ENCODE results near the gene POGZ. TPM values are rescaled to one million over a fixed set of nuclear protein-coding genes. Genes with fewer than 3 reads are reported as not detected.

The POGZ gene
- total RNA-seq, 1 experiment from 2014 or later = 102 TPM

GRCh38 chr1:151377150-151377884, 82.0 kb downstream of the POGZ start:
- Histone ChIP-seq H3K79me2 (ENCODE audit: insufficient read depth, low read length) (no peaks in the 10 kb centered on the region), H4K20me1 (ENCODE audit: control insufficient read depth, insufficient read depth, insufficient read length) (no peaks in the 10 kb centered on the region), H3K23ac (ENCODE audit: insufficient read length, low read depth, low read length) (no peak overlapping the region), H2BK15ac (ENCODE audit: low read depth, low read length) (no peak overlapping the region), H3K4me1 (ENCODE audit: insufficient read depth, low read length) (no peaks in the 10 kb centered on the region), H3K27ac (ENCODE audit: insufficient read length, low read depth, low read length) (no peak overlapping the region), H4K5ac (ENCODE audit: insufficient read length, low read depth, low read length) (no peak overlapping the region), H3K18ac (ENCODE audit: insufficient read length, low read depth, low read length) (no peak overlapping the region), H3K23me2 (ENCODE audit: insufficient read length, low read depth, low read length, poor library complexity, severe bottlenecking) (no peaks in the 10 kb centered on the region), H3K14ac (ENCODE audit: insufficient read depth, low read length) (no peak overlapping the region), H2AK5ac (ENCODE audit: insufficient read length, low read length) (no peak overlapping the region), H4K8ac (replicated peaks; ENCODE audit: insufficient read length, low read depth, low read length) (no peak overlapping the region), H3K27me3 (ENCODE audit: insufficient read depth, low read length) (no peaks in the 10 kb centered on the region), H2BK12ac (ENCODE audit: insufficient read length, low read depth, low read length) (no peak overlapping the region), H3K79me1 (ENCODE audit: insufficient read depth, low read depth, low read length, poor library complexity, severe bottlenecking) (no peaks in the 10 kb centered on the region), H3K9me3 (ENCODE audit: control insufficient read depth, low read depth, low read length) (no peaks in the 10 kb centered on the region), H3K4ac (ENCODE audit: low read depth, low read length) (no peak overlapping the region), H2AFZ (ENCODE audit: low read length) (no peak overlapping the region), H3T11ph (ENCODE audit: low read length) (no peak overlapping the region), H3K4me2 (ENCODE audit: insufficient read depth, insufficient read length, low read length) (no peak overlapping the region), H3K9ac (ENCODE audit: extremely low read depth, insufficient read length, low read length) (no peak overlapping the region), H2BK120ac (ENCODE audit: low read depth, low read length, poor library complexity, severe bottlenecking) (no peak overlapping the region), H2BK5ac (ENCODE audit: insufficient read length, low read length) (no peak overlapping the region), H3K56ac (ENCODE audit: insufficient read length, low read depth, low read length) (no peak overlapping the region), H2BK20ac (ENCODE audit: low read depth, low read length, poor library complexity, severe bottlenecking) (no peak overlapping the region), H4K91ac (ENCODE audit: insufficient read length, low read depth, low read length) (no peak overlapping the region)
- no peak for DNase-seq
- Mint-ChIP-seq H3K4me3 (no peak overlapping the region), H3K36me3 (ENCODE audit: insufficient read depth in 1 of 3, low read depth in 3 of 3) (no peaks in the 10 kb centered on the region), H3K27ac (no peak overlapping the region), H3K4me1 (peaks cover 8 to 20% of the 10 kb centered on the region in 2 experiments), H3K9me3 (no peaks in the 10 kb centered on the region; a peak in 1 of 5 replicates), H3K27me3 (ENCODE audit: low read depth) (no peaks in the 10 kb centered on the region)
- TF ChIP-seq CTCF (conservative IDR thresholded peaks at IDR 0.05) = no peak
- no CpG with 5 or more reads among the region's 3 CpGs for WGBS (ENCODE audit: extremely low coverage, insufficient read length, low lambda C conversion rate)

Measured in H9 (cell line).